Esophagus muscularis mucosa (tissue), 3 donors: Measurements from ENCODE around the gene AHCYL2.

ENCODE experiments used
- CTCF ChIP-seq, 3 experiments: fragments of 200-600 bp in 2 of 3; fragments of 450-650 bp in 1 of 3; sonication (generic) in 2 of 3; IDR thresholded peaks; one replicate each; pipeline ENCODE4 v1.5.1; 2017 to 2019; ENCODE audit warnings: antibody characterized with exemption in 3 of 3, mild to moderate bottlenecking in 2 of 3, moderate library complexity in 1 of 3
- POLR2A ChIP-seq: fragments of 450-650 bp; IDR thresholded peaks from one replicate; pipeline ENCODE4 v1.6.1; 2017; ENCODE audit warnings: antibody characterized with exemption, moderate library complexity, mild to moderate bottlenecking, low read depth
- POLR2AphosphoS5 ChIP-seq, 2 donors: sonication (generic); formaldehyde crosslinking; IDR thresholded peaks; one replicate each; pipeline ENCODE4 v1.6.1; 2017; ENCODE audit warnings: antibody characterized with exemption in 2 of 2

GRCh38 chr7:129390314-129390713, 165.5 kb downstream of the AHCYL2 start:
- TF ChIP-seq POLR2A (no peak), CTCF (IDR thresholded peaks at IDR 0.05) (no peak), POLR2AphosphoS5 (IDR thresholded peaks at IDR 0.05) (no peak)
